SH-SY5Y (cell line): ENCODE results near the gene PCDHB14.

ENCODE experiments used
- GATA2 ChIP-seq: IDR thresholded peaks from 2 replicates; pipeline ENCODE4 v1.6.1; 2011; ENCODE audit warnings: mild to moderate bottlenecking, low read depth, low read length
- GATA3 ChIP-seq: IDR thresholded peaks from 2 replicates; pipeline ENCODE4 v1.6.1; 2011; ENCODE audit warnings: low read depth, mild to moderate bottlenecking, low read length, moderate library complexity

DNA sequence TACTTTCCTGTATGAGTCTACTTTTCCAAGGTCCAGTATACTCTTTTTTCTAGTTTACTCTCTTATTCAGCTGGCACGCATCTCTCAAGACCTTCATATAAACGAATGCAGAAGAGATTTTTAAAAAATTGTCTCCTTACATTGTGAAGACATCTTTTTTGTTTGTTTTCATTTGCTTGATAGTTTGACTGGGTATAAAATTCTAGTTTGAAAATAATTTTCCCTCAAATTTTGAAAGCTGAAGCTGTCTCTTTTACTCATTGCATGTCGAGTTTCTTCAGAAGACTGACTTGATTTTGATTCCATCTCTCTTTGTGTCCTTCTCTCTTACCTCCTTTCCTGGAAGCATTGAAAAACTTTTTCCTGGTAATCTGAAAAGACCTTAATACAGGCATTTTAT is 26.8 kb upstream of the PCDHB14 start:
- TF ChIP-seq GATA3, result no peak
- no peak for TF ChIP-seq GATA2
